Thyroid gland (tissue), 4 donors: ENCODE measurements around the gene MYO1G. TPM values are rescaled to one million over a fixed set of nuclear protein-coding genes. Genes with fewer than 3 reads are reported as not detected.

Source experiments
- DNase-seq, 2 donors: peaks; one replicate each; pipeline ENCODE4 v3.0.0-alpha.2; 2019
- H3K27ac ChIP-seq, 3 donors: fragments of 200-600 bp; sonication (generic); 1 replicate in 2 of 3; 2 replicates in 1 of 3; pipeline ENCODE4 v1.5.1; 2016 to 2019; ENCODE audit warnings: mild to moderate bottlenecking in 1 of 3, moderate library complexity in 1 of 3
- H3K27me3 ChIP-seq: fragments of 200-600 bp; sonication (generic); one replicate; pipeline ENCODE4 v1.5.1; 2019
- H3K36me3 ChIP-seq, 2 donors: fragments of 200-600 bp; sonication (generic); one replicate each; pipeline ENCODE4 v1.5.1; 2016 to 2019
- H3K4me1 ChIP-seq, 2 donors: fragments of 200-600 bp; sonication (generic); one replicate each; pipeline ENCODE4 v1.5.1; 2017 to 2019
- H3K4me3 ChIP-seq, 3 donors: fragments of 200-600 bp; sonication (generic); replicated peaks in 1 of 3; 1 replicate in 2 of 3; 2 replicates in 1 of 3; pipeline ENCODE4 v1.5.1; 2016; ENCODE audit warnings: mild to moderate bottlenecking in 1 of 3
- H3K9me3 ChIP-seq: fragments of 200-600 bp; sonication (generic); one replicate; pipeline ENCODE4 v1.5.1; 2017
- POLR2A ChIP-seq, 2 donors: fragments of 450-650 bp; IDR thresholded peaks; one replicate each; pipeline ENCODE4 v1.6.1; 2017; ENCODE audit warnings: antibody characterized with exemption in 2 of 2, mild to moderate bottlenecking in 2 of 2, moderate library complexity in 1 of 2
- WGBS, 2 donors: methylation state at CpG; one replicate each; pipeline ENCODE4 v1.1.5; 2017; 5-methylcytosine and 5-hydroxymethylcytosine counted together
- intact Hi-C: fragments of 100-400 bp; cut with DNase I; formaldehyde crosslinking; loops from one replicate; pipeline ENCODE4 v1.15.1; 2023
- total RNA-seq, 4 donors: library from RNA; depleted of rRNA; stranded (reverse); fragments of >200 nt; gene quantifications; one replicate each; pipeline ENCODE4 v1.2.3, GENCODE V29; 2016
- TF ChIP-seq, protein P1 (sequence below), 6 experiments: fragments of 200-600 bp in 3 of 6; fragments of 450-650 bp in 3 of 6; sonication (generic) in 3 of 6; IDR thresholded peaks; one replicate each; pipeline ENCODE4 v1.5.1; 2016 to 2019; ENCODE audit warnings: antibody characterized with exemption in 6 of 6, mild to moderate bottlenecking in 2 of 6, inconsistent platforms in 1 of 6, moderate library complexity in 1 of 6

Gene MYO1G
- total RNA-seq, 4 donors from 2014 or later, result 0.78 to 3.8 (median 2.0) TPM

DNA sequence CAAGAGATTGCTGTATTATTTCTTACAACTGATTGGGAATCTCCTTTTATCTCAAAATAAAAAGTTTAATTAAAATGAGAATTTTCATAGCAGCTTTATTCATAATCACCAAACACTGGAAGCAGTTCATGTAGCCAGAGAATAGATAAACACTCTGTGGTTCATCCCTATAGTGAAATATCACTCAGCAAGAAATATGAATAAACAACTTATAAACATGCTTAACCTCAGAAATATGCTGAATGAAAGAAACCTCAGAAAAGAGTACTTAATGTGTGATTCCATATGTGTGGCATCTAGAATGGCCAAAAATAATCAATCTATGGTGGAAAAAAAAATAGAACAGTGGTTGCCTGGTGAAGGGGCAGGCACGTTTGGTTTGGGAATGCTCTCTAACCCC, 33.3 kb downstream of the MYO1G start:
- no peak for TF ChIP-seq POLR2A (IDR thresholded peaks at IDR 0.05)
- TF ChIP-seq, protein P1, sequence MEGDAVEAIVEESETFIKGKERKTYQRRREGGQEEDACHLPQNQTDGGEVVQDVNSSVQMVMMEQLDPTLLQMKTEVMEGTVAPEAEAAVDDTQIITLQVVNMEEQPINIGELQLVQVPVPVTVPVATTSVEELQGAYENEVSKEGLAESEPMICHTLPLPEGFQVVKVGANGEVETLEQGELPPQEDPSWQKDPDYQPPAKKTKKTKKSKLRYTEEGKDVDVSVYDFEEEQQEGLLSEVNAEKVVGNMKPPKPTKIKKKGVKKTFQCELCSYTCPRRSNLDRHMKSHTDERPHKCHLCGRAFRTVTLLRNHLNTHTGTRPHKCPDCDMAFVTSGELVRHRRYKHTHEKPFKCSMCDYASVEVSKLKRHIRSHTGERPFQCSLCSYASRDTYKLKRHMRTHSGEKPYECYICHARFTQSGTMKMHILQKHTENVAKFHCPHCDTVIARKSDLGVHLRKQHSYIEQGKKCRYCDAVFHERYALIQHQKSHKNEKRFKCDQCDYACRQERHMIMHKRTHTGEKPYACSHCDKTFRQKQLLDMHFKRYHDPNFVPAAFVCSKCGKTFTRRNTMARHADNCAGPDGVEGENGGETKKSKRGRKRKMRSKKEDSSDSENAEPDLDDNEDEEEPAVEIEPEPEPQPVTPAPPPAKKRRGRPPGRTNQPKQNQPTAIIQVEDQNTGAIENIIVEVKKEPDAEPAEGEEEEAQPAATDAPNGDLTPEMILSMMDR (IDR thresholded peaks at IDR 0.05), result no peak
- Histone ChIP-seq H3K36me3 (no peaks in the 10 kb centered on the region), H3K4me3 (no peak overlapping the region), H3K9me3 (no peaks in the 10 kb centered on the region), H3K27me3 (no peaks in the 10 kb centered on the region), H3K27ac (no peak overlapping the region), H3K4me1 (no peaks in the 10 kb centered on the region)
- no peak for DNase-seq
- 43 to 48% methylated on average over 1 of the region's 1 CpG for WGBS, 2 donors
- intact Hi-C loops, result no loop called here

GRCh38 chr7:44944821-44945220, 34.0 kb downstream of the MYO1G start:
- Histone ChIP-seq H3K4me1 (no peaks in the 10 kb centered on the region), H3K27me3 (no peaks in the 10 kb centered on the region), H3K27ac (no peak overlapping the region), H3K36me3 (no peaks in the 10 kb centered on the region), H3K9me3 (no peaks in the 10 kb centered on the region), H3K4me3 (no peak overlapping the region)
- intact Hi-C loops, result no loop called here
- WGBS, 2 donors, result 76 to 82% methylated on average over 5 to 7 of the region's 7 CpGs
- TF ChIP-seq, protein P1 (IDR thresholded peaks at IDR 0.05), result no peak
- no peak for TF ChIP-seq POLR2A (IDR thresholded peaks at IDR 0.05)
- DNase-seq, result no peak

DNA sequence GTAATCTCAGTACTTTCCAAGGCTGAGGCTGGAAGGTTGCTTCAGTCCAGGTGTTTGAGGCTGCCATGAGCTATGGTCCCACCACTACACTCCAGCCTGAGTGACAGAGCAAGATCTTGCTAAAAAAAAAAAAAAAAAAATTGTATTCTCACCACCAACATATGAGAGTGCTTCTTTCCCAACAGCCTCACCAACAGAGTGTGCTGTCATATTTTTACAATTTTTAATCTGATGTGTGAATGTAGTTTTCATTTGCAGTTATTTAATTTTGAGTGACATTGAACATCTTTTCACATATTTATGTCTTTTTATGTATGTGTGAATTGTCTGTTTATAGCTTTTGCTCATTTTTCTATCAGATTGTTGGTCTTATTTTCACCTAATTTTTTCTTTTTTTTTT, 35.2 kb downstream of the MYO1G start:
- DNase-seq, result no peak
- Histone ChIP-seq H3K27ac (no peak overlapping the region), H3K4me3 (no peak overlapping the region), H3K27me3 (no peaks in the 10 kb centered on the region), H3K9me3 (no peaks in the 10 kb centered on the region), H3K4me1 (no peaks in the 10 kb centered on the region), H3K36me3 (no peaks in the 10 kb centered on the region)
- TF ChIP-seq POLR2A (IDR thresholded peaks at IDR 0.05), result no peak
- TF ChIP-seq, protein P1 (IDR thresholded peaks at IDR 0.05), result no peak
- intact Hi-C loops, result no loop called here

- whole genome bisulfite sequencing, 2 donors, result 68 to 75% methylated on average over 4 to 5 of the region's 5 CpGs
- no peak overlapping the region for H3K4me3 ChIP-seq
Measured at GRCh38 chr7:44937426-44937825, 41.4 kb downstream of the MYO1G start.

GRCh38 chr7:44936322-44936721, 42.5 kb downstream of the MYO1G start:
- intact Hi-C loops, result no loop called here
- no peaks in the 10 kb centered on the region for H3K36me3 ChIP-seq
- peaks cover 8 to 11% of the 10 kb centered on the region in 2 donors for H3K4me1 ChIP-seq
- TF ChIP-seq, protein P1 (IDR thresholded peaks at IDR 0.05), result no peak
- no peak for TF ChIP-seq POLR2A (IDR thresholded peaks at IDR 0.05)
- no peaks in the 10 kb centered on the region for H3K27me3 ChIP-seq
- no peaks in the 10 kb centered on the region for H3K9me3 ChIP-seq
- WGBS, 2 donors, result 78 to 79% methylated on average over 3 to 5 of the region's 5 CpGs
- DNase-seq, result no peak
- no peak overlapping the region for H3K27ac ChIP-seq
- H3K4me3 ChIP-seq, result no peak overlapping the region

More at GRCh38 chr7:44937426-44937825, 41.4 kb downstream of the MYO1G start:
- no peaks in the 10 kb centered on the region for H3K27me3 ChIP-seq
- H3K4me1 ChIP-seq, result peaks cover 8 to 9% of the 10 kb centered on the region in 2 donors
- DNase-seq, result no peak
- TF ChIP-seq POLR2A (IDR thresholded peaks at IDR 0.05), result no peak
- TF ChIP-seq, protein P1 (IDR thresholded peaks at IDR 0.05), result no peak
- H3K9me3 ChIP-seq, result no peaks in the 10 kb centered on the region
- no peak overlapping the region for H3K27ac ChIP-seq
- intact Hi-C loops, result no loop called here
- no peaks in the 10 kb centered on the region for H3K36me3 ChIP-seq
